ENCODE measurements around the gene DECR2.
A peak's percentile ranks its signal among the peaks of the same experiment; 100 is the strongest.
"Not testable (repeated sequence)": the region's sequence is repeated elsewhere in the genome, so short reads cannot be mapped to it uniquely, and the experiment has no call there.

Gene DECR2

DNA sequence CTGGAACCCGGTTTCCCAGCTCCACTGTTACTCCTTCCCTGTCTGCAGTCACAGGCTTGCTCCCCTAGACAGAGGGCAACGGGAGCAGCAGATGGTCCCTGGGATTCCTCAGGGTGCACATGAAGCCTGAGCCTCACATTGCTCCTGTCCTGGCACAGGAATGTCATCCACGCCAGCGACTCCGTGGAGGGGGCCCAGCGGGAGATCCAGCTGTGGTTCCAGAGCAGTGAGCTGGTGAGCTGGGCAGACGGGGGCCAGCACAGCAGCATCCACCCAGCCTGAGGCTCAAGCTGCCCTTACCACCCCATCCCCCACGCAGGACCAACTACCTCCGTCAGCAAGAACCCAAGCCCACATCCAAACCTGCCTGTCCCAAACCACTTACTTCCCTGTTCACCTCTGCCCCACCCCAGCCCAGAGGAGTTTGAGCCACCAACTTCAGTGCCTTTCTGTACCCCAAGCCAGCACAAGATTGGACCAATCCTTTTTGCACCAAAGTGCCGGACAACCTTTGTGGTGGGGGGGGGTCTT, 1.6 kb upstream of the DECR2 start:
- DNase-seq (ENCODE audit: low spot score): no peak

DNA sequence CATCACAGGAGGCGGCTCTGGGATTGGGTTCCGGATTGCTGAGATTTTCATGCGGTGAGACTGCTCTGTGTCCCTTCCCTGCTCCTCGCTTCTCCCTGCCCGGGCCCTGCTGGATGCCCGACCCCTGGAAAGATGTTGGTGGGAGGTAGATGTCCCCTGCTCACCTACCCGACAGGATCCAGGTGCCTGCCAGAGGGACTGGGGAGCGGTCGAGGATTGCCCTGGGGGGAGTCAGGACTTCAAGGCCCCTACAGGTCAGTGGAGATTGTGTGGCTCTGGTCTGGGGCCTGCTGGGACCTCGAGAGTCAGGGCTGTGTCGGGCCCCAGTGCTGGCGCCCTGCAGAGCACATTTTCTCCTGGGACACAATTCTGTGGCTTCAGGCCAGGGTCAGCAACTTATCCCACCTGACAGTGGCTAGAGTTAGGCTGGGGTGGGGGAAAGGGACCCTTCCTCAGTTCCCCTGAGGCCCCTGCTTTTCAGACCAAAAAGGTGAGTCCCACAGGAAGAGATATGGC, 3.3 kb downstream of the DECR2 start:
- DNase-seq (ENCODE audit: low spot score): no peak

DNA sequence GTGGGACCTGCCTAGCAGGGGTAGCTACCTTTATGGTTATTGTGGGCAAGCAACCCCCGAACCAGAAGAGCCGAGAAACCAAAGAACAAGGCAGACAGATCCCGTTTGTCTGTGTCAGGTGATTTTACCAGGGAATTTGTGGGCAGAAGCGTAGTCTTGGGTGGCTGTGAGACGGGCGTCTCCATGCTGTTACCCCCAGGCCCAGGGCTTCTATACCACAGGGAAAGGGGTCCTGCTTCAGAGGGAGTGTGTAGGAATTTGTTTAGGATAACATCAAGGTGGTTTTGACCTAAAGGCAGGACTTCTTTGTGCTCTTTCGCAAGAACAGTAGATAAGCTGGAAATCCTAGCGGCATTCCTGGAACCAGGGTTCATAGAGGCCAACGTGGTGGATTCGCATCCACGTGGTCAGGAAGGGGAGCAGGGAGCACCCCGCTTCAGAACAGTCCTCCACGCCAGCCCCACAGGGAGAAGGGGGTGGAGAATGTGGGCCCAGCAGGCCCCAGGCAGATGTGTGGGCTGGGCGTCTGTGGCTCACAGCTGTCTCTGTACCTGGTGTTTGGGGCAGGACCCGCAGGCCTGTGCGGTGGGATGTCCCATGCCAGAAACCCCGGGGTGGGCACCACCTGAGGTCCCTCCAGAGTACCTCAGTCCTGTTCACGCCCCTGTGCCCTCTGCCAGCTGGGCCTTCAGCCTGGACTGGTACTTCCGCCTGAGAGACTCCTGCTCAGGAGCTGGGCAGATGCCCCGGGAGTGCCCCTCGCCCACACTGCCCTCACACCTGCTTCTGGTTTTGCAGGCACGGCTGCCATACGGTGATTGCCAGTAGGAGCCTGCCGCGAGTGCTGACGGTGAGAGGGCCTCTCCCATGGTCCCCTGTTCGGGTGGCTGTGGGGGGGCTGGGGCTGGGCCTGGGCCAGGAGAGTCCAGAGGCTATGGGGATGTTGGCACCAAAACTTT, 4.1 kb downstream of the DECR2 start:
- no peak for DNase-seq (ENCODE audit: low spot score)

DNA sequence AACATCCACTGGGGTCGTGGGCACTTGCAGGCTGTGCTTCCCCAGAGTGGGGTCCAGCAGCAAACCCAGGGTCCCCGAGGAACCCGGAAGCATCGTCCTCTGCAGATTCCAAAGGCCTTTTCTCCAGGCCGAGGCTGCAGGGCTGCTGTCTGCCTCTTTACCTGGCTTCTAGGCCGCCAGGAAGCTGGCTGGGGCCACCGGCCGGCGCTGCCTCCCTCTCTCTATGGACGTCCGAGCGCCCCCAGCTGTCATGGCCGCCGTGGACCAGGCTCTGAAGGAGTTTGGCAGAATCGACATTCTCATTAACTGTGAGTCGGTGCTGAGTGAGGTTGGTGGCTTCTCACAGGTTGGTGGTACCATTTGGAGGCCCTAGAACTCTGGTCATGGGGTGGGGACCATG, 5.6 kb downstream of the DECR2 start:
- no peak for DNase-seq (ENCODE audit: low spot score)

DNA sequence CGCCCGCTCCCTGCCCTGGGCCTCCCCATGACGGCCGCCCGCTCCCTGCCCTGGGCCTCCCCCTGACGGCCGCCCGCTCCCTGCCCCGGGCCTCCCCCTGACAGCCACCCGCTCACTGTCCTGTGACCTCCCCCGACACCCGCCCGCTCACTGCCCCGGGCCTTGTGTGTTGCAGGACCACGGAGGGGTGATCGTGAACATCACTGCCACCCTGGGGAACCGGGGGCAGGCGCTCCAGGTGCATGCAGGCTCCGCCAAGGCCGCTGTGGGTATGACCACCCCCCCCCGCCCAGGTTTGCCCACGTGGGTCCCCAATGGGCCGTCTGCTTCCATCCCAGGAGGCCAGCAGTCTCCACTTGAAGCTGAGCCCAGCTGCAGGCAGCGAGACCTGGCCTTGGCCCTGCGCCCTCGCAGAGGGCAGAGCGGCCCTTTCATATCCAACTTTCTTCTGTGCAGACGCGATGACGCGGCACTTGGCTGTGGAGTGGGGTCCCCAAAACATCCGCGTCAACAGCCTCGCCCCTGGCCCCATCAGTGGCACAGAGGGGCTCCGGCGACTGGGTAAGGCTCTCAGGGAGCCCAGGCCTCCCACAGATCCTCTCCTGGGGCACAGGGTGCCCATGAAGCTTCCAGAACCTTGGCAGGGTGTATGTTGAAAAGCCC, 9.0 kb downstream of the DECR2 start:
- DNase-seq (ENCODE audit: low spot score): no peak

DNA sequence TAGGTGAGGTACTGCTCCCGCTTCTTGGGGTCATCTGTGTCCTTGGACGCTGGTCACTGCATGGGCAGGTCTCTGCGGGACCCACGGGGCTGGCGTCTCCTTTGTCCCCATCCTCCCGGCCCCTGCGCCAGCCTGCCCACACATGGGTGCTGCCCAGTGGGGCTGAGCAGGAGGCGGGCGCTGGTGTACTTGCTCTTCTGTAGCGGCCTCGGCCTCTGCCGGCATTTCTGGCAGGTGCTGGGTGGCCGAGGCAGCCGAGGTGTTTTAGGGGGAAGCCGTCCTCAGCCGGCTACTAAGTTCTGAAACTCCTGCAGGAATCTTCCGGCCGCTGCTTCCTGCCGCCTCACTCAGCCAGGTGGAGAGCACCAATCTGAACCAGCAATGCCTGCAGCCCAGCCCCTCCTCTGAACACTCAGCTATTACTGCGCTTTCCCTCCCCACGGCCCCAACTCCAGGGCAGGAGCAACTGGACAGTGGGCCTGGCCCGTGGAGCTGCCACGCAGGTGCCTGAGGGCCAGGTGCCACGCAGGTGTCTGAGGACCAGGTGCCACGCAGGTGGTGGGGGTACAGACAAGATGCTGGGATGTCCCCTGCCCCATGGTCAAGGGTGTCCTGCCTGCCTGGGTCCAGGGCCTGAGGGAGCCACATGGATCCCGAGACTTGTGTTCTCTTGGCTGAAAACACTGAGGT, 10.0 kb downstream of the DECR2 start:
- no peak for DNase-seq (ENCODE audit: low spot score)

DNA sequence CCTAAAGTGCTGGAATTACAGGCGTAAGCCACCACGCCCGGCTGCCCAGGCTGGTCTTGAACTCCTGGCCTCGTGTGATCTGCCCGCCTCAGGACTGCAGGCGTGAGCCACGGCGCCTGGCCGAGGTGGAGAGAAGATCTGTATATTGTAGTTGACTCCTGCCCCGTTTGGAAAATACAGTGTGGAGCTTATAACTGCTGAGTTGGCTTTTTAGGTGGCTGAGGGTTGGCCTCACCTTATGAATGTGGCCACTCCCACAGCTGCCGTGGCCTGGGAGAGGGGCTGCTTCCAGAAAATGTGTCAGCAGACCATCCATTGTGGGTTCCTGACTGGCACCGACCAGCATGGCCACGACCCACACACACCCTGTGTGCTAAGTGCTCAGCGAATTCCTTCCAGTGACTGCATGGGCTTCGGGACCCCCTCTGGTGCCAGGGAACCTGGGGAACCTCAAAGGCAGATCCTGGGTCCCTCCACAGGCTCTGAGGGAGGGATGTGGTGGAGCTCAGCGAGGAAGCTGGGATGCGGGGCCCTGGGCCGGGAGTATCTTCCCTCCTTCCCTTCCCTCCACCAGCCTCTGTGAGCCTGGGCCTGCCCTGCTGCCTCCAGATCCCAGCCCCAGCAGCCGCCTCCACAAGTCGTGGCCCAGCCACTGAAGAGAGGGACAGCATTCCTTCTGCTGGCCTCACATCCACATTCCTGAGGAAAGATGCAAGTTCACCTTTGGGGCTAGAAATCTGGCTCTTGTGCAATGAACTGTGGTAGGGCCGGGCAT, 12.9 kb downstream of the DECR2 start:
- no peak for DNase-seq (ENCODE audit: low spot score)

DNA sequence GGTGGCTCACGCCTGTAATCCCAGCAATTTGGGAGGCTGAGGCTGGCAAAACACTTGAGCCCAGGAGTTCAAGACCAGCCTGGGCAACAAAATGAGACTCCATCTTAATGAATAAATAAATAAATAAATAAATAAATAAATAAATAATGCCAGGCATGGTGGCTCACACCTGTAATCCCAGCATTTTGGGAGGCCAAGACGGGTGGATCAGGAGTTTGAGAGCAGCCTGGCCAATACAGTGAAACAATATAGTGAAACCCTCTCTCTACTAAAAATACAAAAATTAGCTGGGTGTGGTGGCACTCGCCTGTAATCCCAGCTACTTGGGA, 13.4 kb downstream of the DECR2 start:
- DNase-seq (ENCODE audit: low spot score): not testable (repeated sequence)

DNA sequence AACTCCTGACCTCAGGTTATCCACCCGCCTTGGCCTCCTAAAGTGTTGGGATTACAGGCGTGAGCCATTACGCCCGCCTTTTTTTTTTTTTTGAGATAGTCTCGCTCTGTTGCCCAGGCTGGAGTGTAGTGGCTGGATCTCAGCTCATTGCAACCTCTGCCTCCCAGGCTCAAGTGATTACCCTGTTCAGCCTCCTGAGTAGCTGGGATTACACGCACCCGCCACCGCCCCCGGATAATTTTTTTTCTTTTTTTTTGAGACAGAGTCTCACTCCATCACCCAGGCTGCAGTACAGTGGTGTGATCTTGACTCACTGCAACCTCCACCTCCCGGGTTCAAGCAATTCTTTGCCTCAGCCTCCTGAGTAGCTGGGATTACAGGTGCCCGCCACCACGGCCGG, 20.5 kb downstream of the DECR2 start:
- DNase-seq (ENCODE audit: low spot score): not testable (repeated sequence)

DNA sequence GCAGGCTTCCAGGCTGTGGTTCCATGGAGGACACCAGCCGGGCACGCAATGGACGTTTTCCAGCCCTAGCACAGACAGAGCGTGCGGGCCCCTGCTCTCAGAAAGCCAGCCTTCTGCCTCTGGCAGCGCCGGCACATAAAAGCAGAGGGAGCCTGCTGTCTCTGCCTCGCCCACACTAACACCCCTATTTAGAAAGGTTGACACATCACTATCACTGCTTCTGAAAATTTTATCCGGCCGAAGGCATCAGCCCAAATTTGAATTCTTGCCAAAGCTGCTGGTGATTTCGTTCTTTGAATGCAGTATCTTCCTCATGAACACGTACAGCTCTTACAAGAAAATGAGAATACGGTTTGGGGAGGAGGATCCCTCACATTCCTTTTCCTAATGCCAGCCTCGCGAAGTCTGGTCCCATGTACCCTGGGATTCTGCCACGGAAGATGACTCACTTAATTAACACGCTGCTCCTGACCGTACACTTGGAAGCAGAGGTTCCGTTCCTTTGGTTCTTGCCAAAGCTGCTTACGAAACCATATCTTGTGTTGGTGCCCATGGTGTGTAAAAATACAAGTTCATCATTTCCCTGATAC, 22.4 kb downstream of the DECR2 start:
- no peak for DNase-seq (ENCODE audit: low spot score)

DNA sequence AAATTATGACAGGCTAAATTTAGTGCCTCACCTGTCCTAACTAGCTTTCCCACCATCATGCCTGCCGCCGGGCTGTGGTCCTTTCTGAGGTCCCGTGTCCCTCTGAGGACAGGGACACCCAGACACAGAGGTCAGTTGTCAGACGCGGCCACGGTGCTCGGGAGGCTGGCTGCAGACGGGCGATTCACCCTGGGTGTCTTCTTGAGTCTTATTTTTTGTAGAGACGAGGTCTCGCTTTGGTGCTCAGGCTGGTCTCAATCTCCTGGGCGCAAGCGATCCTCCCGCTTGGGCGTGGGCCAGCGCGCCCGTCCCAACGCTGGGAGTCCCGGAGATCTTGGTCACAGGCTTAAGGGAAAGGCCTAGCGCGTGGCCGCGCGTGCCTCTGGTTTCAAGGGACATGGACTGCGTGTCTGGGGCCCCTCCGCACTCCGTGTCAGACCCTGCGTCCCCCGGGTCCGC, 23.0 kb downstream of the DECR2 start:
- DNase-seq (ENCODE audit: low spot score): no peak

DNA sequence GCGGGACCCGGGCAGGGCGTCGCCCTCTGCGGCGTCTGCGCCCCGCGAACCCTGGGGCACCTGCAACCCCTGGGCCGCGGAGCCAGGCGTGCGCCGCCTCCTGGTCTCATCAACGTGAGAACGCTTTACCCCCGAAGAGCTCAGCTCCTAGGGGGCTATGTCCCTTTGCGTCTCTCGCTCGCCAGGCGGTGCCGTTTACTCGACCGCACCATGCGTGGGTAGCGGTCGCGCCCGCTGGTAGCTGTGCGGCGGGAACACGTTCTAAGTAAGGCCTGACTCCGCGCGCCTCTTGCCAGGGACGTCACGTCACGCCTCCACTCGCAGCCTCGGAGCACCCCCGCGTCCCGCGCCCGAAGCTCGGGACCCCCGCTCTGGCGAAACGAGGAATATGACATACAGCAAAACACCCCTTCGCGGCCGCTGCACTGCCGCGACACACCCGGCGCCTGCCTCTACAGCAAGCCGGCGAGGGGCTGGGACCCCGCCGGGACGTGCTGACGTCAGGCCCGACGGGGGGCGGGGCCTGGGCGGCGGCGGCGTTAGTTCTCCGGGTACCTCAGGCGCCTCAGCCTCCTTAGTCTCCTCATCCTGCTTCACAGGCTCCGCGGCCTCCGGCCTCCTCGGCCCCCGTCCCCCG, 23.5 kb downstream of the DECR2 start, which contains the start of gene RAB11FIP3:
TSS of gene RAB11FIP3 (plus strand) at position 568 of the 637 bp plus-strand sequence. CDS start 358 bp downstream, outside the sequence.
- peak; percentile 81 for DNase-seq (ENCODE audit: low spot score)

DNA sequence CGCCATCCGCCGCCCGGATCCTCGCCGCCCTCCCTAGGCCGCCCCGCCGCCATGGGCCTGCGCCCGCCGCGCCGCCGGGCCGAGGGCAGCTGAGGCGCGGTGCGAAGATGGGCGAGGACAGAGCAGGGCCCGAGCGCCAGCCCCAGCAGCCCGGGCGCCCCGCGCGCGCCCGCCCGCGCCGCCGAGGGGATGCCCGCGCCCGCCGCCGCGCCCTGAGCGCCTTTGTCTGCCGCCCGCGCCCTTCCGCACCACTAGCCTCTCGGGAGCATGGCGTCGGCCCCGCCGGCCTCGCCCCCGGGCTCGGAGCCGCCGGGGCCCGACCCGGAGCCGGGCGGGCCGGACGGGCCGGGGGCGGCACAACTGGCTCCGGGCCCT, 24.0 kb downstream of the DECR2 start:
- no peak for DNase-seq (ENCODE audit: low spot score)

DNA sequence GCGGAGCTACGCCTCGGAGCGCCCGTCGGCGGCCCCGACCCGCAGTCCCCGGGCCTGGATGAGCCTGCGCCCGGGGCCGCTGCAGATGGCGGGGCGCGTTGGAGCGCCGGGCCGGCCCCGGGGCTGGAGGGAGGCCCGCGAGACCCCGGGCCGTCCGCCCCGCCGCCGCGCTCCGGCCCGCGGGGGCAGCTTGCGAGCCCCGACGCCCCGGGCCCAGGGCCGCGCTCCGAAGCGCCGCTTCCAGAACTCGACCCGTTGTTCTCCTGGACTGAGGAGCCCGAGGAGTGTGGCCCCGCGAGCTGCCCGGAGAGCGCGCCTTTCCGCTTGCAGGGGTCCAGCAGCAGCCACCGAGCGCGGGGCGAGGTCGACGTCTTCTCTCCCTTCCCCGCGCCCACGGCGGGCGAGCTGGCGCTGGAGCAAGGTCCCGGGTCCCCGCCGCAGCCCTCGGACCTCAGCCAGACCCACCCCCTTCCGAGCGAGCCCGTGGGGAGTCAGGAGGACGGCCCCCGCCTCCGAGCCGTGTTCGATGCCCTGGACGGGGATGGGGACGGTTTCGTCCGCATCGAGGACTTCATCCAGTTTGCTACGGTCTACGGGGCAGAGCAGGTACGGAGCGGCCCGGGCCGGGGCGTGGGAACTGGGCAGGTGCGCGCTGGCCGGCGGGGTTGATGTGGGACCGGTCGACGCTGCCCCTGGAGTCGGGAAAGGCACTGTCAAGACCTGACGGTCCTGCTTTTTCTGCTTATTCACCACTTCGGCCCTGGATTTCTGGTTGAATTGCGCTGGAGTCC, 24.6 kb downstream of the DECR2 start:
- no peak for DNase-seq (ENCODE audit: low spot score)

DNA sequence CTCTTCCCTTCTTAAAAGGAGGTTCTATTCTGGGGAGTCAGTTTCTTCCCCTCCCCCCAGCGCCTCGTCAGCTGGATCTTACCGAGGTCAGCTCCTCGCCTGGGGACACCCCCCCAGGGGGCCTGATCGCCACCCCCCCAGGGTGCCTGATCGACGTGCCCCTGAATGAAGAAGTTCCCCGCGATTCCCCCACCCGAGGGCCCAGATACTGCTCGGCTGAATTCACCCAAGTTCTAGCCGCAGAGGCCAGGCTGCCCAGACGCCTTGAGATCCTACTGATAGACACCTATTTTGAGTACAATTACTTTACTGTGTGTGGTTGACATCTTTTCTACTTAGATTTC, 25.2 kb downstream of the DECR2 start:
- DNase-seq (ENCODE audit: low spot score): no peak

DNA sequence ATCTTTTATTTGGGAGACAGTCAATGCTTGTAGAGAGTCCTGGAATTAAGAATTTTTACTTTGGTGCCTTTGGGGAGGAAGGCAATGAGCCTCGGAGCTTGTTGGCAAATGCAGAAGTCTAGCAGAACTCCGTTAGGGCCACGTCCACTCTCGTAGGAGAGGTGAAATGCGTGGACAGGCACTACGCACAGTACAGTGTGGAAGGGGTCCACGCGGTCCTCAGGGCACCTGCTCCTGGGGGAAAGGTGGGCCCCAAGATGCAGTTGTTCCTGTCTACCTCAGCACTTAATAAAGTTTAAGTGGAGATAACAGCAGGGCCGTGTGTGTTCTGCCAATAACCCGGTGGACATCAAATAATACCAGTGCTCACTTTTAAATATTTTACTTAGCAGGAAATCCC, 25.6 kb downstream of the DECR2 start:
- no peak for DNase-seq (ENCODE audit: low spot score)

DNA sequence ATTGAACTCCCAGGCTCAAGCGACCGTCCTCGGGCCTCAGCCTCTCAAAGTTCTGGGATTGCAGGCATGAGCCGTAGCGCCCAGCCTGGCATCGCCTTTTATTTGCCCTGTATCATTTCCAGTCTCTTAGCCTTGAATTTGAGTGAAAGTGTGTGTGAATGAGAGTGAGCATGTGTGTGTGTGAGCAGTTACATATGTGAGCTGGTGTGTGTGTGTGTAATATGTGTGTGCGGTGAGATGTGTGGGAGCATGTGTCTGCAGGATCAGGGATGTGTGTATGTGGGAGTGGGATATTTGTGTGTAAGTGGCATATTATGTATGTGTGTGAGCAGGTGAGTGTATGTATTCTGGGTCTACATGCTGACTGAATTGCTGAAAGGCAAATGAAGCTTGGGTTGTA, 29.2 kb downstream of the DECR2 start:
- no peak for DNase-seq (ENCODE audit: low spot score)

DNA sequence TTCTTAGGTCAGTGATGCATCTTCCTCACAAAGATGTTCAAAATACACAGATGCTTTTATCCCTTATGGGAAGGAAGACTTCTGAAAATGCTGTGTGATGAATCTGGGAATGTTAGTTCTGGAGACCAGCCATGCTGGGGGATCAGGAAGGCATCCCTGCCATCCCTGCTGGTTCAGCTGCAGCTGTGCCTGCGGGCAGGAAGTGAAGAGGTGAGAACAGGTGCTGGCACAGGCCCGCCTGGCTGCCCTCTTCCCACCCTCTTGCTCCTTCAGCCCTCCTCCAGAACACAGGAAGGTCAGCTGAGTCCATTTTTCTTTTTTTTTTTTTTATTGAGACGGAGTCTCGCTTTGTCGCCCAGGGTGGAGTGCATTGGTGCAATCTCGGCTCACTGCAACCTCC, 38.9 kb downstream of the DECR2 start:
- DNase-seq (ENCODE audit: low spot score): no peak

DNA sequence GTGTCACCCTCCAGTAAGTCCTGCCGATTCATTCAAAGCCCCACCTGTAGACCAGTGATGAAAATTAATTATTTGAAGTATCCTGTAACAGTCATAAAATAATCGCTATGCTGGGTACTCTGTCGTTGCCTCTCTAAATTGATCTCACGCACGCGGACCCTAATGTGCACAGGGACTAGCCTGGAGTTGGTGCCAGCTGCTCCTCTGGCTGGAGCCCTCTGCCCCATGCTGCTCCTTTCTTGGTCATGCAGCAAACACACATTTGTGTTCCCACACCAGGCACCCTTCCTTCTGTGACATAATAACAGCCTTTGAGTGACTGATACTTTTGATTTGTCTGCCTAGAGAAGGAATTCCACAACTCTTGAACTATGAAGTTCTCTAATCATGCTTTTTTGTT, 39.8 kb downstream of the DECR2 start:
- DNase-seq (ENCODE audit: low spot score): no peak

DNA sequence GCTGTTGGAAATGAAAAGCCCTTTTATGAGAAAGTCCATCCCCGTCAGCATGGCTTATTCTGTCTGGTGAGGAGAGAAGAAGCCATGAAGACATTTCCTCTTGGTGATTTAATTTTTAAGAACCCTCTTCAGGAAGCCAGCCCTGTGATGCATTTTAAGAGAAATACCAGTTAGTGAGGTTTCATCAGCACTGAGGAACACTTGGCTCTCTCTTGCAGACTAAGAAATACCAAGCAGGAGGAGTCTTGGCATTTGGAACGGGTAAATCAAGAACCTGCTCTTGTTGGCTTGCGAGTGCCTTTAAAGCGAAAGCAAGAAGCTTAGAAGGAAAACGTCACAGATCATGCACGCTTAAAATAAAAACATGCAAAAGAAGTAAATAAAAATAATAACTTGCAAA, 41.3 kb downstream of the DECR2 start:
- no peak for DNase-seq (ENCODE audit: low spot score)

All from HuH-7 (cell line).